HepG2 (cell line): ENCODE data around the gene IFNB1. TPM values are rescaled to one million over a fixed set of nuclear protein-coding genes. Genes with fewer than 3 reads are reported as not detected.

ENCODE experiments used
- ATAC-seq: fragments of 200-7000 bp; cut with Tn5 transposase; 3 replicates; pipeline ENCODE4 v1.9.1; 2020; ENCODE audit warnings: mild to moderate bottlenecking, moderate library complexity
- BruUV-seq: library from RNA; stranded (reverse); fragments of 400-500 nt; replicated peaks from 2 replicates; lab custom pipeline; 2021; lab: Mats Ljungman, UMichigan
- CTCF ChIA-PET: fragments of 300-600 bp; formaldehyde crosslinking; extraction: SDS; loops from one replicate; lab custom pipeline; 2021; ENCODE audit warnings: low total read pairs, inconsistent platforms, low intra/inter-chr PET ratio; lab: Yijun Ruan, JAX
- POLR2A ChIA-PET: fragments of 350-600 bp; sonication (Branson Sonifier 250); formaldehyde crosslinking; loops from one replicate; lab custom pipeline; 2020; ENCODE audit warnings: antibody characterized with exemption, inconsistent platforms; lab: Yijun Ruan, JAX
- DNase-seq: peaks from one replicate; pipeline ENCODE4 v3.0.0-alpha.2; 2015; ENCODE audit warnings: low spot score
- FAIRE-seq: peaks from 3 replicates; lab custom pipeline; 2011; peaks lifted over from hg19 to GRCh38; lab: Jason Lieb, UNC
- H2AFZ ChIP-seq: one replicate; pipeline ENCODE4 v1.6.1; 2011; ENCODE audit warnings: low read length, inconsistent platforms
- H3K27ac ChIP-seq: fragments of 300-600 bp; 3 replicates; pipeline ENCODE4 v1.8.0; 2011; ENCODE audit warnings: mixed run types, mild to moderate bottlenecking, mixed read lengths, low read length, inconsistent platforms; ENCODE audit not compliant: insufficient read depth; ENCODE audit errors: extremely low read length
- H3K27me3 ChIP-seq, 2 experiments: fragments of 200-600 bp in 1 of 2; 2 replicates in 1 of 2; 3 replicates in 1 of 2; pipeline versions ENCODE4 v1.6.0 to v1.8.0; 2011; ENCODE audit warnings: low read length in 2 of 2, mild to moderate bottlenecking in 2 of 2, moderate library complexity in 2 of 2, inconsistent platforms in 1 of 2; ENCODE audit not compliant: insufficient read depth in 2 of 2, control insufficient read depth in 1 of 2
- H3K36me3 ChIP-seq, 2 experiments: fragments of 200-600 bp in 1 of 2; replicated peaks in 1 of 2; 2 replicates in 1 of 2; 3 replicates in 1 of 2; pipeline versions ENCODE4 v1.5.1 to v1.8.0; 2011; ENCODE audit warnings: low read length in 2 of 2, inconsistent platforms in 1 of 2; ENCODE audit not compliant: insufficient read depth in 2 of 2, control insufficient read depth in 1 of 2
- H3K4me1 ChIP-seq: 2 replicates; pipeline ENCODE4 v1.5.1; 2012; ENCODE audit warnings: low read length, inconsistent platforms; ENCODE audit not compliant: insufficient read depth
- H3K4me2 ChIP-seq: 2 replicates; pipeline ENCODE4 v1.6.0; 2011; ENCODE audit warnings: low read depth, low read length, inconsistent platforms
- H3K4me3 ChIP-seq, 3 experiments: fragments of 200-600 bp in 1 of 3; sonication (generic), shearing (Covaris generic) in 1 of 3; replicated peaks in 1 of 3; 2 replicates each; pipeline ENCODE4 v1.5.1; 2011 to 2016; ENCODE audit warnings: low read length in 3 of 3, inconsistent platforms in 2 of 3, low read depth in 2 of 3, mild to moderate bottlenecking in 2 of 3, control low read depth in 1 of 3, mixed read lengths in 1 of 3; ENCODE audit not compliant: insufficient read depth in 1 of 3
- H3K79me2 ChIP-seq: one replicate; pipeline ENCODE4 v1.6.1; 2011; ENCODE audit warnings: low read length, inconsistent platforms; ENCODE audit not compliant: insufficient read depth
- H3K9ac ChIP-seq: 2 replicates; pipeline ENCODE4 v1.6.0; 2011; ENCODE audit warnings: mild to moderate bottlenecking, low read depth, low read length, inconsistent platforms; ENCODE audit not compliant: insufficient read depth
- H3K9me3 ChIP-seq: 2 replicates; pipeline ENCODE4 v1.5.1; 2012; ENCODE audit warnings: mild to moderate bottlenecking, low read length
- H4K20me1 ChIP-seq: 2 replicates; pipeline ENCODE4 v1.6.0; 2011; ENCODE audit warnings: inconsistent platforms, mild to moderate bottlenecking, low read length, moderate library complexity; ENCODE audit not compliant: insufficient read depth
- ARNTL ChIP-seq: sonication (generic); formaldehyde crosslinking; IDR thresholded peaks from 2 replicates; pipeline ENCODE4 v1.4.0; 2020; ENCODE audit warnings: mild to moderate bottlenecking, missing genetic modification reagents
- CTCF ChIP-seq: sonication (generic); formaldehyde crosslinking; IDR thresholded peaks from 2 replicates; pipeline ENCODE4 v1.5.0; 2020; ENCODE audit warnings: mild to moderate bottlenecking, missing genetic modification reagents, moderate library complexity
- HNF1A ChIP-seq, 2 experiments: sonication (generic) in 1 of 2; formaldehyde crosslinking in 1 of 2; IDR thresholded peaks; 2 replicates each; pipeline versions ENCODE4 v1.4.0 to v1.6.1; 2016 to 2020; ENCODE audit warnings: borderline replicate concordance in 1 of 2, low read depth in 1 of 2, mild to moderate bottlenecking in 1 of 2, missing genetic modification reagents in 1 of 2
- MBNL3 ChIP-seq: fragments of 250-450 bp; sonication (Bioruptor Pico); conservative IDR thresholded peaks from 2 replicates; pipeline ENCODE4 v1.8.0; 2022; ENCODE audit warnings: mild to moderate bottlenecking, inconsistent platforms
- NCOR1 ChIP-seq: fragments of 200-600 bp; sonication (generic); IDR thresholded peaks from 2 replicates; pipeline ENCODE4 v1.7.0; 2017; ENCODE audit warnings: antibody characterized with exemption, low read length, borderline replicate concordance
- NR2F6 ChIP-seq, 2 experiments: IDR thresholded peaks; 2 replicates each; pipeline ENCODE4 v1.6.1; 2016; ENCODE audit warnings: antibody characterized with exemption in 1 of 2, mild to moderate bottlenecking in 1 of 2
- PBX3 ChIP-seq: sonication (generic); formaldehyde crosslinking; IDR thresholded peaks from 2 replicates; pipeline ENCODE4 v1.8.1; 2023; ENCODE audit warnings: missing genetic modification reagents, inconsistent platforms, borderline replicate concordance
- SNAI1 ChIP-seq: sonication (generic); formaldehyde crosslinking; IDR thresholded peaks from 2 replicates; pipeline ENCODE4 v1.5.0; 2020; ENCODE audit warnings: mild to moderate bottlenecking, missing genetic modification reagents, borderline replicate concordance
- TBX2 ChIP-seq: sonication (generic); formaldehyde crosslinking; IDR thresholded peaks from 2 replicates; pipeline ENCODE4 v1.5.0; 2020; ENCODE audit warnings: missing genetic modification reagents, mild to moderate bottlenecking, borderline replicate concordance
- ZMYM2 ChIP-seq: sonication (generic); formaldehyde crosslinking; IDR thresholded peaks from 2 replicates; pipeline ENCODE4 v1.8.0; 2022; ENCODE audit warnings: mild to moderate bottlenecking, missing genetic modification reagents
- ZNF101 ChIP-seq: sonication (generic); formaldehyde crosslinking; IDR thresholded peaks from 2 replicates; pipeline ENCODE4 v1.4.0; 2020; ENCODE audit warnings: mild to moderate bottlenecking, low read depth, missing genetic modification reagents, borderline replicate concordance
- ZNF275 ChIP-seq: sonication (generic); formaldehyde crosslinking; IDR thresholded peaks from 2 replicates; pipeline ENCODE4 v1.8.0; 2022; ENCODE audit warnings: missing genetic modification reagents, mild to moderate bottlenecking, inconsistent platforms, borderline replicate concordance
- ZNF331 ChIP-seq: sonication (generic); formaldehyde crosslinking; IDR thresholded peaks from 2 replicates; pipeline ENCODE4 v1.4.0; 2020; ENCODE audit warnings: missing genetic modification reagents
- ZNF577 ChIP-seq: sonication (generic); formaldehyde crosslinking; IDR thresholded peaks from 2 replicates; pipeline ENCODE4 v1.4.0; 2020; ENCODE audit warnings: mild to moderate bottlenecking, low read depth, missing genetic modification reagents, borderline replicate concordance
- ZNF614 ChIP-seq: IDR thresholded peaks from 2 replicates; pipeline ENCODE4 v1.6.1; 2018; ENCODE audit warnings: missing biosample characterization, missing genetic modification reagents, inconsistent platforms, borderline replicate concordance
- ZNF737 ChIP-seq: sonication (generic); formaldehyde crosslinking; IDR thresholded peaks from 2 replicates; pipeline ENCODE4 v1.5.0; 2020; ENCODE audit warnings: missing genetic modification reagents, mild to moderate bottlenecking, borderline replicate concordance
- WGBS: methylation state at CpG from one replicate; pipeline ENCODE4 v1.1.6; 2017; ENCODE audit warnings: low lambda C conversion rate; 5-methylcytosine and 5-hydroxymethylcytosine counted together
- in situ Hi-C: cut with HindIII; loops from 2 replicates; pipeline ENCODE4 v1.10.0; 2017; ENCODE audit warnings: low pct_unique_long_range_greater_than_20kb; ENCODE audit not compliant: extremely low pct_ligation_motif_present
- intact Hi-C: fragments of 100-400 bp; cut with micrococcal nuclease; formaldehyde crosslinking; loops from one replicate; pipeline ENCODE4 v1.10.0; 2022; ENCODE audit not compliant: unreplicated experiment
- polyA plus RNA-seq, 8 experiments: library from polyadenylated mRNA; depleted of rRNA in 3 of 8; stranded (reverse) in 7 of 8; unstranded in 1 of 8; fragments of >200 nt; fragmentation: Illumina TruSeq in 4 of 8; extraction: Trizol in 4 of 8; gene quantifications; 2 replicates each; pipeline versions ENCODE4 v1.2.1 to v1.2.3, GENCODE V29; 2011 to 2016; ENCODE audit warnings: low read depth in 4 of 8, missing spikeins in 1 of 8, mixed read lengths in 1 of 8; ENCODE audit not compliant: insufficient read depth in 1 of 8
- total RNA-seq, 5 experiments: library from RNA; depleted of rRNA; stranded (reverse); fragments of >200 nt; fragmentation: Illumina TruSeq; extraction: Trizol; gene quantifications; 2 replicates each; pipeline ENCODE4 v1.2.3, GENCODE V29; 2016; ENCODE audit warnings: low read depth in 1 of 5

Gene IFNB1
- total and polyA plus RNA-seq, 2 of the 13 experiments (the other 11 are each of a cell fraction or from before 2014, with no cell fraction given): not detected

- no peak overlapping the region for H3K9ac ChIP-seq
- no peaks in the 10 kb centered on the region for H3K9me3 ChIP-seq
- H3K4me2 ChIP-seq: no peak overlapping the region
- no peak overlapping the region for H3K4me3 ChIP-seq
- FAIRE-seq (no peak), ATAC-seq (no peak), DNase-seq (no peak)
- H3K27ac ChIP-seq: no peak overlapping the region
- ChIA-PET POLR2A (no interaction called here), CTCF (no interaction called here)
- no peaks in the 10 kb centered on the region for H3K4me1 ChIP-seq
- no peaks in the 10 kb centered on the region for H3K36me3 ChIP-seq
- in situ Hi-C loops: no loop called here
- WGBS: 5% methylated on average over 2 of the region's 2 CpGs
- BruUV-seq: no TSS peak
- H3K79me2 ChIP-seq: no peaks in the 10 kb centered on the region
- H3K27me3 ChIP-seq: no peaks in the 10 kb centered on the region
- no peaks in the 10 kb centered on the region for H4K20me1 ChIP-seq
- no peak overlapping the region for H2AFZ ChIP-seq
- intact Hi-C loops: no loop called here
- TF ChIP-seq MBNL3 (CRISPR knock-in tag) (no peak), NCOR1 (no peak), TBX2 (no peak), HNF1A (IDR thresholded peaks at IDR 0.05; ENCODE audit: low read depth) (no peak), HNF1A (CRISPR knock-in tag; IDR thresholded peaks at IDR 0.05; ENCODE audit: borderline replicate concordance) (no peak), ZNF737 (no peak), ZNF101 (CRISPR knock-in tag) (no peak), ZMYM2 (no peak), CTCF (no peak), SNAI1 (CRISPR knock-in tag) (no peak), ZNF275 (CRISPR knock-in tag) (no peak), ZNF331 (CRISPR knock-in tag) (no peak), NR2F6 (IDR thresholded peaks at IDR 0.05) (no peak), NR2F6 (CRISPR knock-in tag; IDR thresholded peaks at IDR 0.05) (no peak), ARNTL (CRISPR knock-in tag) (no peak), ZNF614 (CRISPR knock-in tag) (no peak), PBX3 (CRISPR knock-in tag) (no peak), ZNF577 (CRISPR knock-in tag) (no peak)
These were observed 23.9 kb downstream of the IFNB1 start for GRCh38 chr9:21053851-21054250.
